ENCODE measurements around the gene OSBPL2. TPM values are rescaled to one million over a fixed set of nuclear protein-coding genes. Genes with fewer than 3 reads are reported as not detected.

OSBPL2 gene
- polyA plus RNA-seq, 4 donors, result 26.7 to 41.5 (median 34.8) TPM

DNA sequence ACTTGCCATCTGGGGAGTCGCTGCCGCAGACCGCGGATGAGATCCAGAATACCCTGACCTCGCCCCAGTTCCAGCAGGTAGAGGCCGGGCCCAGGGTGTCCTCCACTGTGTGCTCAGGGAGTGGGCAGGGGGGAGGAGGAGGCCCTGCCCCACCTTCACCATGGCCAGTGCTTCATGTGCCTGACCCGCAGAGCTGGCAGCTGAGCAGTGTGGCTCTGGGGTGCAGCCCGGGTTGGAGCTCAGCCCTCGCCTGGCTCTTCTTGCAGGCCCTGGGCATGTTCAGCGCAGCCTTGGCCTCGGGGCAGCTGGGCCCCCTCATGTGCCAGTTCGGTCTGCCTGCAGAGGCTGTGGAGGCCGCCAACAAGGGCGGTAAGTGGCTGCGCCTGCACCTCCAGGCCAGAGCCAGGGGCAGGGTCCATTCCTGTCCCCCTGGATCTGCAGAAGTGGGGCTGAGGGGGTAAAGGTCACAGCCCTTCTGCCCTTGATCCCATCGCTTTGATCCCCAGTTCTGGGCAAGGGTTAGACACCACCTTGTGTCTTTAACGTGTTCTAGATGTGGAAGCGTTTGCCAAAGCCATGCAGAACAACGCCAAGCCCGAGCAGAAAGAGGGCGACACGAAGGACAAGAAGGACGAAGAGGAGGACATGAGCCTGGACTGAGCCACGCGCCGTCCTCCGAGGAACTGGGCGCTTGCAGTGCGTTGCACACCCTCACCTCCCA is 69.9 kb downstream of the OSBPL2 start:
- no peak for DNase-seq (ENCODE audit: low read depth in 4 of 4, low spot score in 2 of 4)

DNA sequence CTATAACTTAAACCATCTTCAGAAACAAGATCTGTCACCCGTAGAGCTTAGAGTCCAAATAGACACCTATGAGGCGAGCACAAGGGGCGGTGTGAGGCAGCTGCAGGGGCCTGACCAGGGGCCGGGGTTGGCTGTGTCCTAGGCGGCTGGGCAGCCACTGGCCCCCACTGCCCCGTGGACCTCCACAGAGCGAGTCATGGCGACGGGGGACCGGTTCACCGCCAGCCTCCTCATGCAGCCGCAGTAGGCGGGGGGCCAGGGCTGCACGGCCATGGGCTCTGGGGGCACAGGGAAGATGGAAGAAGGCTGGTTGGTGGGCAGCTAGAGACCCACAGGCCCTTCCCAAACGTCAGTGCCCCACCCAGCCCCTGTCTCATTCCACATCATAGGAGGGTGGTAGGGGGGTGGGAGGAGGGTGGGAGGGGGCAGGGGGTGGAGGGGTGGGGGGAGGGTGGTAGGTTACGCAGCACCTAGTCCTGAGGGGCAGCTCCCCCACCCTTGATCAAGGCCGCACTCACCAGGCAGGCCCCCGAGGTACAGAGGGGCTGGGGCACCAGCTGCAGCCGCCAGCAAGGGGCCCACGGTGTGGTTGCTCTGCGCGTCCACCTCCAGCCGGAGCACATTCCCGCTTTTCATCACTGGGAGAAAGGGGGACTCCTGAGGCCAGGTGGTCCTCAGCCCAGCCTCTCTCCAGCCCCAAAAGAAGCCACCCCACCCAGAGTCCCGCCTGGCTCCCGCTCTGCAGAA is 71.0 kb downstream of the OSBPL2 start:
- DNase-seq (ENCODE audit: low read depth in 4 of 4, low spot score in 2 of 4), result no peak

DNA sequence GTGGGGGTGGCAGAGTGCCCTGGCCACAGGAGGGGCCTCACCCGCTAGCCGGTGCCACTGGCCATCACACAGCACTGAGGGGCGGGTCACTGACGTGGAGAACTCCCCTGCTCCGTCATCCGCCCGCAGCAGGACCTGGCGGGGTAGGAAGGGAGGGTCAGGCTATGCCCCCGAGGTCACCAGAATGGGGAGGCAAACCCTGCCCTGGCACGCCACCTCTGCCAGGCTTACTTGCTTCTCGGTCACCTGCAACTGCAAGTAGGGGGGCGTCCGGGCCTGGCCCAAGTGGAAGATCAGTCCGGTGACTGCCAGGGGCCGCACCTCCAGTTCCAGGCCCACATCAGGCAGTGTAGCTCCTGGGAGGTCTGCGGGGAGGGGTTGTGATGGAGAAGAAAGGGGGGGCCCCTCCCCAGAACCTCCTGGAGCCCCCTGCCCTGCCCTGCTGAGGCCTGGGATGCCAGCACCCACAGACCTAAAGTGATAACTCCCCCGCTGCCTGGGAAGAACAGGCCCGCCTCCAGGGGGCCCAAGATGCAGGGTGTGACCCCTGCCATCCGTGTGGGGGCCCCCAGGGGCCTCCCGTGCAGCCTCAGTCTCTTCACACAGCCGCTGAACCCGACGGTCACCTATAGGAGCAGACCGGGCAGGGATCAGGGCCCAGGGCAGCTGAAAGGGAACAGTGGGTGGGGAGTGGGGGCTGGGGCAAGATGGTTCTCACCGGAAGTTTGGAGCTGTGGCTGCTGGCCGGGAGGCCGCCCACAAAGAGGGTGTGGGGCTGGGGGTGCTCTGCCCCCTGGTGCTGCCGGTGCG is 71.8 kb downstream of the OSBPL2 start:
- DNase-seq (ENCODE audit: low read depth in 4 of 4, low spot score in 2 of 4), result no peak

DNA sequence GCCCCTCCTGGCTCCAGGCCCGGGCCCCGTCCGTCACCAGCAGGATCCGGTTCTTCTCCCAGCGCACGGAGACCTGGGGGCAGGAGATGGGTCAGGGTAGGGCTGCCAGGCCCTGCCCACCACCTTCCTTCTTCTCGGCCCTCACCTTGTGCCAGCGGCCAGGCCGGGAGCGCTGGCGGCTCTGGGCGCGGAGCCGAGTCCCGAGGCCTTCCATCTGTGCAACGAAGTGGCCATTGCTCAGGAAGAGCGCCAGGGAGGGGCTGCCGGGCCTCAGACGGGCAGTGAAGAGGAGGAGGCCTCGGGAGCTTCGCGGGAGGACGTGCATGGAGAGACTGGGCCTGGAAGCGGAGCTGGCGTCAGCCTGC is 72.4 kb downstream of the OSBPL2 start:
- DNase-seq (ENCODE audit: low read depth in 4 of 4, low spot score in 2 of 4), result no peak

DNA sequence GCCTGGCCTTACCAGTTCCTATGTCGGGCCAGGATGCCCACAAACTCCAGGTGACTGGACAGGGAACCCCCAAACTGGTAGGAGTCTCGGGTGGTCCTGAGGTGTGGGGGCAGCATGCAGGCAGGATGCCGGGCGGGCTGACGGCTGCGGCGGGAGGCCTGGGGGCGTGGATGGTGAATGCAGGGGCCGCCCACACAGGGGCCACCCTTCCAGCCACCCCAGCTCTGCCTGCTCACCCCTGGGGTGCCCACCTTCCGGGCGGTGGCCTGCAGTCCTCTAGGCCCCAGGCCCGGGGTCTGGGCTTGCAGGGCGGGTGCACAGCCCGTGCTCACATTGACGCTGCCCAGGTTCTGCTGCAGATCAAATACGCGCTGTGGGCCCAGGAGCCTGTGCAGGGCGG is 72.8 kb downstream of the OSBPL2 start:
- no peak for DNase-seq (ENCODE audit: low read depth in 4 of 4, low spot score in 2 of 4)

DNA sequence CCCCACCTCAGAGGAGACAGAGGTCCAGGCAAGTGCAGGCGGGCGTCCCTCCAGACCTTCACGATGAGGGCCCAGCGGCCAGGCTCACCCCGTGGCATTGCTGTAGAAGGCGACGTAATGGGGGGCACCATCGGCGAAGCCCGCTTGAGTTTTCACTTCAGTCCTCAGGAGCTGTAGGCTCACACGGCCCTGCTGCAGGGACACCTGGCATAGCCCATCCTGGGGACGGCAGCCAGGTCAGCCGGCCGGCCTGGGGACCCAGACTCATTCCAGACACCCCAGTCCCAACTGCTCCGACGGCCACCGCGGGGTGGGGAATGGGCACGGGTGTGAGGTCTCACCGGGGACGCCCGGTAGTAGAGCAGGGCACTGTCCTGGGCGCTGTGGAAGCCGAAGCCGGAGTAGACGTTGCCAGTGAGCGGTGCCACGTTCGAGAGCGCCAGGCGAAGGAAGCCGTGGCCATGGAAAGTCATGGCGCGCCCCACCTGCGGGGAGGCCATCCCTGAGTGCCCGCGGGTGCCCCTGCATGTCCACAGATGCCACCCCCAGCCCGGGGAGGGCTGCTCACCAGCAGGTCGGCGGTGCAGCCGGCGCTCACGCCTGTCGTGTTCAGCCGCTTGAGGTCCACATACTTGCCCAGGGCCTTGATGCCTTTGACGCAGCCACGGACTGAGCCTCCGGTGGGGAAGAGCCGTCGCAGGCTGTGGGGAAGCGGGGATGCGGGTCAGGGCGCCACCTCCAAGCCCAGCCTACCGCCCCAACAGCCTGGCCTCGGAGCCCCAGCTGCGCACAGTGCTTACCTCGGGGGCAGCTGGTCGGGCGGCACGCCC is 73.7 kb downstream of the OSBPL2 start:
- DNase-seq (ENCODE audit: low read depth in 4 of 4, low spot score in 2 of 4), result no peak

DNA sequence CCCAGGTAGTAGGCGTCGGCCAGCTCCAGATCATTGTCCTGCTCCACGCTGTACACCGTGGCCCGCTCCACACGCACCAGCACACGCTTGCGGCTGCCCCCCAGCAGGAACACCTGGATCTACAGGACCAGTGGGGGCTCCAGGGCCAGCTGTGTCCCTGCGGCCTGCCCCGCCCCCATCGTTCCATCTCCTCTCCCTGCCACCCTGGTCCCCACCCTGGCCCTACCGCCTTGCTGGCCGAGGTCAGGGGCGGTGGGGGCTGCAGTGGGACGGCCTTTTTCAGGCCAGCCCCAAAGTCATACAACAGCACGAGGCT is 74.3 kb downstream of the OSBPL2 start:
- DNase-seq (ENCODE audit: low read depth in 4 of 4, low spot score in 2 of 4), result no peak

DNA sequence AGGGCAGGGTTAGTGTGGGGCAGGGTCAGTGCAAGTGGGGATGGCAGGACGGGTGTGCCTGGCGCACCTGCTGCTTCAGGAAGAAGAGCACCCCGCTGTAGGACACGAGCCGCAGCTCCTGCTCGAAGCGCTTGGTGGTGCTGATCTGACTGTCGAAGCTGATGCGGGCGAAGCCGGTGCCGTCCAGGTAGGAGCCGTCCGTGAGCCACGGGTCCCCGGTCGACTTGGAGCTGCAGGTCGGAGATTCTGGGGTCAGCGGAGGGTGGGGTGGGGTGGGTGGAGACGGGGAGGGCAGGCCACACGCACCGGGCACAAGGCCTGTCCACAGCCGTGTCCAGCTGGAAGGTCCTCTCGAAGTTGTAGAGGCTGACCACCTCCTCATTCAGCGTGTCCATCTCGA is 74.7 kb downstream of the OSBPL2 start:
- DNase-seq (ENCODE audit: low read depth in 4 of 4, low spot score in 2 of 4), result no peak

DNA sequence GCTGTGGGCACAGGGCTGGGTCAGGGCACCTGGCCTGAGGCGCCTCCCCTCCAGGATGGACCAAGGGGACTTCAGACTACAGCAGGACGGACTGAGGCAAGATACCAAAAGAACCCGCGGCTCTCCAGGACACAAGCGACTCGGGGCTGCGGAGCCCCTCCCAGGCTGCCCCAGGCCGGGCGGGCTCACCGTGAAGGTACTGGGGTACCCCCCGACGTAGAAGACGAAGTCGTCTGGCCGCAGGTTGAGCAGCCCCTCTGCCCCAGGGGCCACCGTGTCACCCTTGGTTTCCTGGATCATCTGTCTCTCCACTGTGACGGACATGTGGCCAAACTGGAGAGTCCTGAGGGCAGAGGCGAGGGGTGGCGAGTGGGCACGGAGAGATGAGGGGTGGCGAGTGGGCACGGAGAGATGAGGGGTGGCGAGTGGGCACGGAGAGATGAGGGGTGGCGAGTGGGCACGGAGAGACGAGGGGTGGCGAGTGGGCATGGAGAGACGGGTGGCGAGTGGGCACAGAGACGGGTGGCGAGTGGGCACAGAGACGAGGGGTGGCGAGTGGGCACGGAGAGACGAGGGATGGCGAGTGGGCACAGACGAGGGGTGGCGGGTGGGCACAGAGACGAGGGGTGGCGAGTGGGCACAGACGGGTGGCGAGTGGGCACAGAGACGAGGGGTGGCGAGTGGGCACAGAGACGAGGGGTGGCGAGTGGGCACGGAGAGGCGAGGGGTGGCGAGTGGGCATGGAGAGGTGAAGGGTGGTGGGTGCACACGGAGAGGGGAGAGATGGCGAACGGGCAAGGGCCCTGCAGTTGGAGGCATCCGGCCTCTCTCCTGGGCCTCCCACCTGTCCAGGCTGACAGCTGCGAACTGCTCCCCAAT is 75.4 kb downstream of the OSBPL2 start:
- DNase-seq (ENCODE audit: low read depth in 4 of 4, low spot score in 2 of 4), result no peak

DNA sequence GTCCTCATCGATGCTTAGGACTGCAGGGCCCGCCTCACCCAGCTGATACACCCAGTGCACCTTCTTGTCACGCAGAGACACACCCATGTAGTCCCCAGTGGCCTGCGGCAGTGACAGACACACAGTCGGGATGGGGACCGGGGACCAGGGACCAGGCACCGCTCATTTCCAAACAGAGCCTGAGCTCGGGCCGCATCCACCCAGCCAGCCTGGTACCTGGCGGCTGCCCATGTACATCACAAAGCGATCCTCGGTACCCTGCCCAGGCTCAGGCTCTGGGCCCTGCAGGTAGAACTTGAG is 76.0 kb downstream of the OSBPL2 start:
- DNase-seq (ENCODE audit: low read depth in 4 of 4, low spot score in 2 of 4), result no peak

DNA sequence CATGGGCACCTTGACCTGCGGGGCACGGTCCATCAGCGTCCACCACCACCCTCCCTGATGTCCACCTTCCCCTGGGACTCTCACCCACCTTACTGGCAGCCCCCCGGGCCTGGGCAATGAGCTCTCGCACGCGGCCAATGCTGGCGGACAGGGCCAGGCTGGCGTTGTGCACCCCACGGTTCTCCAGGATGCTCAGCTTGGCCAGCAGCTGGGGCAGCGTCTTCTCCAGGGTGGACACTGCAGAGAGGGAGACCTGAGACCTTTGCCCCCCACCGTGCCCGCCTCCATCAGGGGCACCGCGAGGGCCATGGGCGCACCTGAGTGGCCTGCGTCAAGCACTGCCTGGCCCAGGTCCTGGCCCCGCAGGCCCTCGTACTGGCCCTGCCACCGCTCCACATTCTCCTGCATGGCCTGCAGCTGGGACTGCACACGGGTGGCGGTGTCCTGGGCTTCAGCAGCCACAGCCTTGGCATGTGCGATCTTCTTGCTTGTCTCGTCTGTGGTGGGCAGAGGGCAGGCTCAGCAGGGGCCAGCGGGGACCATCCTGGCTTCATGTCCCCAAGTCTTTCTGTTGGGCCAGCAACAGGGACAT is 76.5 kb downstream of the OSBPL2 start:
- no peak for DNase-seq (ENCODE audit: low read depth in 4 of 4, low spot score in 2 of 4)

DNA sequence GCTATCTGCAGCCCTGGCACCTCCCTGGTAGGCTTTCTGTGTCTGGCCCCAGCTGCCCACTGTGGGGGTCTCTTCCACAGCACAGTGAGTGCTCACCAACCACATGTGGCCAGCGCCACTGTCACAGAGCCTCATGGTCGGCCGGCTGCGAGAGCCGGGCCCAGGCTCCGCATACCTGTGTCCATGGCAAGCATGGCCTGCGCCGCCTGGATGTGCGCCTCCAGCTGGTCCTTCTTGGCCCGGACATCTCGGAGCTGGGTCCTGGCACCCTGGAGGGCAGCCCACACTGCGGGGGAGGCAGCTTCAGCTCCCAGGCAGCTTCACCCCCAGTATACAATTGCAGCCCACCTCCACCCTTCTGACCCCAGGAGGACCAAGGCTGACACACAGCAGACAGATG is 77.5 kb downstream of the OSBPL2 start:
- DNase-seq (ENCODE audit: low read depth in 4 of 4, low spot score in 2 of 4), result no peak

DNA sequence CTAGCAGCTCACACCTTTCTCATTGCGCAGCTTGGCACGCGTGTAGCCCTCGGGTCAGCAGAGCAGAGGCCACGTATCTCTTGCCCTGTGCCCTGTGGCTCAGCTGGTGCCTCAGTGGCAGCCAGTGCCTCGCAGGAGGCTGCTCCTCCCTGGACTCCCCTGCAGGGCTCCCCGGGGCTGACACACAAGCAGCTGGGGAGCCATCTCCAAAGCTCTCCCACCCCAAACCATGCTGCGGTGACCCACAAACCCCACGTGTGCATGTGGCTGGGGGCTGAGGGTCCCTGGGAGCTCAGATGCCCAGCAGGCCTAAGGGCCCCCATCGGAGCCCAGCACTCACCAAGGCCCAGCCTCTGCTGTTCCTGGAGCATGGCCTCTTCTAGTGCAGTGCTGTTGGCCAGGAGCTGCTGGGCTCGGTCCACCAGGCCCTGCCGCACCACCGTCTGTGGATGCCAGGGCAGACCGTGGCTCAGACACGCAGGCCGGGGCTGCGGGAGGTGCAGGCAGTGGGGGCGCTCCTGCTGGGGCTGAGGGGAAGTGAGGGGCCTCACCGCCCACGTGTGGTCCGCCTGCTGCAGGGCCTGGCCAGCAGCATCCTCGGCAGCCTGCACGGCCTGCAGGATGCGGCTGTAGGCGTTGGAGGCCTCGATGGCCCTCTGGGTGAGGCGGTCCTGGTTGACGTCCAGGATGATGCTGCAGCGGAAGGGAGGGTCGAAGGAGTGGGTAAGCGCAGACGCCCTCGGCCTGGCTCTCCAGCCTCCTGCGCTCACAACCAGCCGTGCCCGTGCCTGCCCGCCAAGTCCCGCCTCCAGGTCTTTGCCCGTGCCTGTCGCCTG is 78.2 kb downstream of the OSBPL2 start:
- DNase-seq (ENCODE audit: low read depth in 4 of 4, low spot score in 2 of 4), result no peak

DNA sequence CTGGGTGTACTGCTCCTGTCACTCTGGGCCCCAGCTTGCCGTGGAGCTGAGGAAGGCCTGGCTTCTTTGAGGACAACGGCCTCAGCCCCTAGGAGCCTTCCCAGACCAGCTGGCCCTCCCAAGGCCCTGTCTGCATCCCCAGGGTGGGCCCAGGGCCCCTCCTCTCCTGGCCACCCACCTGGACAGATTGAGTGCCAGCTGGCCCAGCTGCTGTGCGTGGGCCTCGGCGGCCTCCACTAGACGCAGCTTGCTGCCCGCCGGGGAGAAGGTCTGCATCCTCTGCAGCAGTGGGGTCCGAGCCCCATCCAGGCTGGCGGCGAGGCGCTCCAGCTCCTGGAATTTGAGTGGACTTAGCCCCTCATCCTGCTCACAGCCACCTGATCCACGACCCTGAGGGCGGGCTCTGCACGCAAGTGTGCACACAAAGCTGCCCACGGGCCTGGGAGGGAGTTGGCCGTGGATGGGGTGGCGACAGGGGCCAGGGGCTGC is 78.9 kb downstream of the OSBPL2 start:
- no peak for DNase-seq (ENCODE audit: low read depth in 4 of 4, low spot score in 2 of 4)

DNA sequence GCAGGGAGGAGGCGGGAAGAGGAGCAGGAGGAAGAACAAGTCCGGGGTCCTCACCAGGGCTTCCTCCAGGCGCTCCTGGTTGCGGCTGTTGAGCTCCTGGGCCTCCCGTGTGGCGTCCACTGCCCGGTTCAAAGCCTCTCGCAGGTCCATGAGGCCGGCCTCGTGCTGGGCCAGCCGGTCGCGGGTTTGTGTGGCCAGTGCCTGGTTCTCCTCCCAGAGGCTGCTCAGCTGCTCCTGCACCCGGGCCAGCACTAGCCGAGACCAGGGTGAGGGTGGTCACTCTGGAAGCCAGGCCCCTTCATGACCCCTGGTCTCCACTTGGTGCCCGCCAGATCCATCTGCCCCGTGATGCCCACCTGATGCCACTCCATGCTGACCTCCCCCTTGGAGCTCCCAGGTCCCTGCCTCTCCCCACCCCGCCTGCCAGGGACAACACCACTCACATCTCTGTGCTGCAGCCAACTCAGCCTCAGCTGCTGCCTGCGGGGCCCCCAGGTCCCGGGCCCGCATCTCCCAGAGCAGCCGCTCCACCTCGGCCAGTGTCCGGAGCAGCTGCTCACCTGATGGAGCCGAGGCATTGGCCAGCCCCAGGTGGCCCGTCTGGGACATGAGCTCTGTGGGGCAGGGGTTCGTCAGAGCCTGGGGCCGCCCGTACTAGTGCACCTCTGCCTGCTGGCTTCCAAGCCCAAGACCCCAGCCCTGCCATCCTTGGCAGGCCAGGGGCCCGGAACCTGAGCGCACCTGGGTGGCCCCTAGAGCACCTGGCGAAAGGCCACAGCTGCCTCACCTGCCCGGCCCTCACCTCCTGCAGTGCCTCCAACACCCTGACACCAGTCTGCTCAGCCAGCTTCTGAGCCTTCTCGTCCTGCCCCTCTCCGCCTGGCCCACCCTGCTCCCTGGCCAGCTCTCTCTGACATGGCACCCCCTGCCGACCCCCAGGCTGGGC is 80.4 kb downstream of the OSBPL2 start:
- DNase-seq (ENCODE audit: low read depth in 4 of 4, low spot score in 2 of 4), result no peak

DNA sequence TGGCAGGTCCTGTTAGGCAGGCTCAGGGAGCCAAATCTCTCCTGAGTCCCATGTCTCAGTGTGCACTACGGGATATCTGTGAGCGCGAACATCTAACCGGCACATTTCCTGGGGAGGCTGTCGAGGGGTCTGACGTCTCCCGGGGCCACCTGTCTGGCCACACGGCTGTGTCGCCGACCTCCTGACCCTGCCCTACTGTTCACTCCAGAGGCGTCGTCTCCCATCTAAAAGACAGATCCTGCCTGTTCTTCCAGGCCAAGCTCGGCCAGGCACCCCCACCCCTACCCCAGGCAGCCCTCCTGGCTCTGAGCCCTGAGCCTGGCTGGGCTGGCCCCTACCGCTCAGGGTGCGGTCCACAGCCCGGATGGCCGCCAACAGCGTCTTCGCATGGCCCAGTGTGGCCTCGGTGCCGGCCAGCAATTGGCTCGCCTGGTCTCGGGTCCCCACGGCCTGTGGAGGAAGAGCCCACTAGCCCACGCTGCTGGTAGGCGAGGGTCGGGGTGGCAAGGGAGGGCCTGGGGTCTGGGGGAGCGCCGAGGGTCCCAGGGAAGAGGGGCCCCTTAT is 81.1 kb downstream of the OSBPL2 start:
- DNase-seq (ENCODE audit: low read depth in 4 of 4, low spot score in 2 of 4), result no peak
